GM19438 (cell line): ENCODE results near the gene ANLN.

Experiments used
- ATAC-seq: cut with Tn5 transposase; IDR thresholded peaks from one replicate; pipeline ENCODE4 v1.9.1; 2021; ENCODE audit warnings: low read depth; ENCODE audit not compliant: unreplicated experiment

The ANLN gene, protein sequence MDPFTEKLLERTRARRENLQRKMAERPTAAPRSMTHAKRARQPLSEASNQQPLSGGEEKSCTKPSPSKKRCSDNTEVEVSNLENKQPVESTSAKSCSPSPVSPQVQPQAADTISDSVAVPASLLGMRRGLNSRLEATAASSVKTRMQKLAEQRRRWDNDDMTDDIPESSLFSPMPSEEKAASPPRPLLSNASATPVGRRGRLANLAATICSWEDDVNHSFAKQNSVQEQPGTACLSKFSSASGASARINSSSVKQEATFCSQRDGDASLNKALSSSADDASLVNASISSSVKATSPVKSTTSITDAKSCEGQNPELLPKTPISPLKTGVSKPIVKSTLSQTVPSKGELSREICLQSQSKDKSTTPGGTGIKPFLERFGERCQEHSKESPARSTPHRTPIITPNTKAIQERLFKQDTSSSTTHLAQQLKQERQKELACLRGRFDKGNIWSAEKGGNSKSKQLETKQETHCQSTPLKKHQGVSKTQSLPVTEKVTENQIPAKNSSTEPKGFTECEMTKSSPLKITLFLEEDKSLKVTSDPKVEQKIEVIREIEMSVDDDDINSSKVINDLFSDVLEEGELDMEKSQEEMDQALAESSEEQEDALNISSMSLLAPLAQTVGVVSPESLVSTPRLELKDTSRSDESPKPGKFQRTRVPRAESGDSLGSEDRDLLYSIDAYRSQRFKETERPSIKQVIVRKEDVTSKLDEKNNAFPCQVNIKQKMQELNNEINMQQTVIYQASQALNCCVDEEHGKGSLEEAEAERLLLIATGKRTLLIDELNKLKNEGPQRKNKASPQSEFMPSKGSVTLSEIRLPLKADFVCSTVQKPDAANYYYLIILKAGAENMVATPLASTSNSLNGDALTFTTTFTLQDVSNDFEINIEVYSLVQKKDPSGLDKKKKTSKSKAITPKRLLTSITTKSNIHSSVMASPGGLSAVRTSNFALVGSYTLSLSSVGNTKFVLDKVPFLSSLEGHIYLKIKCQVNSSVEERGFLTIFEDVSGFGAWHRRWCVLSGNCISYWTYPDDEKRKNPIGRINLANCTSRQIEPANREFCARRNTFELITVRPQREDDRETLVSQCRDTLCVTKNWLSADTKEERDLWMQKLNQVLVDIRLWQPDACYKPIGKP

DNA sequence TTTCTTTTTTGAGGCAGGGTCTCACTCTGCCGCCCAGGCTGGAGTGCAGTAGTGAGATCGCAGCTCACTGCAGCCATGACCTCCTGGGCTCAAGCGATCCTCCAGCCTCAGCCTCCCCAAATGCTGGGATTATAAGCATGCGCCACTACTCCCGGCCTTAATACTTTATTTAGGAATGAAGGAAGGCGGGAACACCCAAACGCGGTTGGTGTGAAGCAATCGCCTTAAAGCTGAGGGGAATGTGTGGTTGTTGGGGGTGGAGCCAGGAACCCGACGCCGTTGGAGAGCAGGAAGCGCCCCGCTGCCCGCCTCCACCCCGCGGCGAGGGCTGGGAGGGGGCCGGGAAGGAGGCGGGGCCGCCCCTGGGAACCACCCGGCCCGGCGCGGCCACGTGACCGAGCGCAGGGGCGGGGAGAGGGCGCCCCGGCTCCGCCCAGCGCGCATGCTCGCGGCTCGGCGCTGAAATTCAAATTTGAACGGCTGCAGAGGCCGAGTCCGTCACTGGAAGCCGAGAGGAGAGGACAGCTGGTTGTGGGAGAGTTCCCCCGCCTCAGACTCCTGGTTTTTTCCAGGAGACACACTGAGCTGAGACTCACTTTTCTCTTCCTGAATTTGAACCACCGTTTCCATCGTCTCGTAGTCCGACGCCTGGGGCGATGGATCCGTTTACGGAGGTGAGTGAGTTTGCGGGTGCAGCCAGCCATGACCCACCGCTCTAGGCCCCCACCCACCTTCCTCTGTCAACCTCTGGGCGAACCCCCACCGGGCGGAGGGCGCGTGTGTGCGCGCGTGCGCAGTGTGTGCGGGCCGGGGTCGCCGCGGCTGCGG, at the start of gene ANLN:
ANLN (plus strand) TSS at position 492 of the 828 bp plus-strand sequence; CDS start at position 657, 165 bp downstream.
- ATAC-seq = peak; percentile 78

DNA sequence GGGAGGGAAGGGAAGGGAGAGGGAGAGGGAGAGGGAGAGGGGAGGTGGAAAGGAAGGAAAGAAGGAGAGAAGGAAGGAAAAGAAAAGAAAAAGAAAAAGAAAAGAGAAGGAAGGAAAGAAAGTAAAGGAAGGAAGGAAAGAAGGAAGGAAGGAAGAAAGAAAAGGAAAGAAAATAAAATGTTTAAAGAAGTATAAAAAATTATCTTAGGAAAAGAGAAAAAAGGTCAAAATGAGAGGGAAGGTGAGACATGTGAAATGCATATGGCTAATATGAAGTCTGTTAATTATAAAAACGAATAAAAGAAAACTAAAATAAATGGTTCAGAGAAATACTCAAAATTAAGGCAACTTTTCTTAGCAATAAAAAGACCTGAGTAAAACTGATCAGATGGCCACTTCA, 46.1 kb upstream of the ANLN start:
- no peak for ATAC-seq

- no peak for ATAC-seq
Measured at GRCh38 chr7:36344622-36345021, 45.0 kb upstream of the ANLN start.

DNA sequence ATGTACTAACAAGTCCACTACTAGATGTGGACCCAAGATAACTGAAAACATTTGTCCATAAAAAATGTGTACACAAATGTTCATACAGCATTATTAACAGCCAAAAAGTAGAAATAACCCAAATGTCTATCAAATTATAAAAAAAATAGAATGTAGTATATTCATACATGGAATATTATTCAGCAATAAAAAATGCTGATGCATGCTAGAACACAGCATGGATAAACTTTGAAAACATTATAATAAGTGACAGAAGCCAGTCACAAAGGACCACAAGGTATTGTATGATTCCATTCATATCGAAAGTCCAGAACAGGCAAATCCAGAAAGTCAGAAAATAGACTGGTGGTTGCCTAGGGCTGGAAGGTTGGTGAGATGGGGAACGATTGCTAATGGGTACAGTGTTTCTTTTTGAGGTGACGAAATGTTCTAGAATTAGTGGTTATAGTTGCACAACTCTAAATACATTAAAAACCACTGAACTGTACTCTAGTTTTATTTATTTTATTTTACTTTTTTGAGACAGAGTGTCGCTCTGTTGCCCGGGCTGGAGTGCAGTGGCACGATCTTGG, 43.3 kb upstream of the ANLN start:
- ATAC-seq = no peak

DNA sequence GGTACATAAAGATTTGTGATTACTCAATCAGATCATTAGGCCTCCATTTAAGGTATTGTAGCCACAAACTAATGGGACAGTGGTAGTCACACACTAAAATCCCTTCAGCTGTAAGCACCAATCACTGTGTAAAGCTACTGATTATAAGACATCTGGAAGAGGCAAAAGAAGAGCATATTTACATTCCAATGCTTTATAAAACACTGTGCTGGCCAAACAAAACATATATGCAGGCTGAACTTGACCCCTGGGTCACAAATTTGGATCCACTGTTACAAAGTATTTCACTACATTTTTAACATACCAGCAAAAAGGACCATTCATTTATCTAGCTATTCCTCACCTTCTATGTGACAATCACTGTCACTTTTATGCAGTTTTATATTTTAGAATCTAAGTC, 41.4 kb upstream of the ANLN start:
- ATAC-seq = no peak

GRCh38 chr7:36348771-36349170, 40.9 kb upstream of the ANLN start:
- ATAC-seq = no peak

- no peak for ATAC-seq
Measured at GRCh38 chr7:36349626-36350025, 40.0 kb upstream of the ANLN start.

- ATAC-seq = no peak
Measured at GRCh38 chr7:36355490-36355889, 34.2 kb upstream of the ANLN start.

- ATAC-seq = no peak
Measured at GRCh38 chr7:36357054-36357453, 32.6 kb upstream of the ANLN start.

- no peak for ATAC-seq
Measured at GRCh38 chr7:36358589-36358988, 31.1 kb upstream of the ANLN start.

DNA sequence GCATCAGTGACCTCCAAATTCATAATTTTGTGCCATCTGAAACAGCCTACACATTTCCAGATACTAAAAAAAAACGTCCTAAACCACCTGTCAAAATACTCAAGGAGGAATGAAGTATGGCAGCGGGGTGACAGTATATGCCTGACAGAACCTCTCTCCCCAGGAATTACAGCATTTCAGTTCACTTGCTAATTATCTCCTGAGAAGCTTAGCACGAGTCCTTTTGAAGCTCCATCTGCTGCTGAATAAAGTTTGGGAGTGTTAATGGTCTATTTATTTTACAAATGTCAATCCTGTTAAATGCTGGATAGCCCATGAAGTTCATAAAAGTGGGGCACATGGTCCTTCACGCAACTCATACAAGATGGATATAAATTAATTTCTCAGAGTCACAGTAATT, 29.4 kb upstream of the ANLN start:
- no peak for ATAC-seq

DNA sequence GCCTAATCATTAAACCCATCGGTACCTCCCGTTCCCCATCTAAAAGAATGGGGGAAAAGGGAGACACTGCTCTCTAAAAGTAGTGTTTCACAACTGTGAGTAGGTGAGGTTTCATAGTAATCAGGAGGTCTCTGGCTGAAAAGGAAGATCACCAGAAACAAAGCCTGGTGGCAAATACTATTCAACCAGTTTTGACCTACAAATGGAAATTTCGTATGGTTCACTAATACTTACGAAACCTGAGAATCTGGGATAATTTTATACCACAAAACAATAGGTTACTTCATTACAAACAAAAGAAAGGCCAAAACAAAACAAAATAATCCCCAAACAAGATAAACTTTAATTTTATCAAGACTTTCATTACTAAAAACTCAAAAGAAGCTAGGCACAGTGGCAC, 28.4 kb upstream of the ANLN start:
- ATAC-seq = no peak

DNA sequence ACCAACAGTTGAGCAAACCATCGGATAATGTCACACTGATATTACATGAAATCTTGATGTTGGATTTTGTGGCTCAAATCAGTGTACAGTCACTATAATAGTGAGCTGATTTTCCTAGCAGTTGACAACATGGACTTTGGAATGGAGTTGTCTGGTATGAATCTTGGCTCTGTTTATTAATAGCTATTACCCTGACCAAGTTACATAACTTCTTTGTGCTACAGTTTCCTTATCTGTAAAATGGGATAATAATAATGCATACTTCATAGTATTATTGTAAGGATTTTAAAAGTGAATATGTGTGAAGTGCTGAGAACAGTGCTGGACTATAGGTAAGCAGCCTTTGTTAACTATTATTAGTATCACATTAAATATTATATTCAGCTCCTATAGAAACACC, 26.1 kb upstream of the ANLN start:
- ATAC-seq = no peak

DNA sequence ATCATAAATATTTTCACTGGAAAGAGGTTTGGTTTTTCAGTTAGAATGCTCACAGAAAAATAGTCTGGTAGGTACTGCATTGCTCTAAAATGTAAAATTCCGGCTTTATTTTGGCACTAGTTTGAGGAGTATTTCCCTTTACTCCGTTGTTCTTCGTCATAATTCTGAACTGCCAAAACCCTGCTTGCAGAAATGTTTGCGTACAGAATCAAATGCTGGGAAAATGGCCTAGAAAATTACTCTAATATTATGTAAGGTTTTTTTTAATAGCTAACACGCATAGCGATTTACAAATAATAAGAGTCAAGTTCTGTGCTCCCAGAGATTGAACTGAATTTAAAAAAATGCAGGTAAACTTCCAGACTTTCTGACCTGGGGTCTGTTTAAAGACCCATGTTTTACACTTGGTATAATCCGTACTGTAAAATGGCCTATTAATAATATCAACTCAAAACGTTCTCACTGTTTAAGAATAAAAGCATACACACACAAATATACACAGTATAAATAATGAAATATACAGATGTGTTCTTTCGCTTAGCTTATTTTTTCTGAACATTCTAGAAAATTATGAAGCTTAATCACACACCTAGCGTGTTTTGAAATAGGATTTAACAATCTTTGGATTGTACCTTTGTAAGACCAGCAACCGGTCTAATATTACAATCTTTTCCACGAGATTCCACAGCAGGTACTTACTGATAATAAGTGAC, 23.5 kb upstream of the ANLN start:
- ATAC-seq = no peak

GRCh38 chr7:36366718-36367560, 22.7 kb upstream of the ANLN start:
- ATAC-seq = peak; percentile 99

- peak; percentile 27 for ATAC-seq
Measured at GRCh38 chr7:36367561-36368077, 22.0 kb upstream of the ANLN start.

DNA sequence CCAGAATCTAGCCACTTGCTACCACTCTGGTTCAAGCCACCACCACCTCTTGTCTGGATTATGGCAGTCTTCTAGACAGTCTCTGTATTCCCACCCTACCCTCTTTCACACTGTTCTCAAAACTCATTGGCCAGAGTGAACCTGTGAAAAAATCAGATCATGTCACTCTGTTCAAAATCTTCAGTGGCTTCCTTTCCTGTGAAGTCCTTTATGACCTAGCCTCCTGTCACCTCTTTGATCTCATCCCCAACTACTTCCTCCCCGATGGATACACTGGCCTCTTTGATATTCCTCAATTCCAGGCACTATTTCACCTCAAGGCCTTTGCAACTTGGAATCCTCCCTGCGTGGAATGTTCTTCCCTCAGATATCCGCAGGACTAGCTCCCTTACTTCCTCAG, 21.2 kb upstream of the ANLN start:
- ATAC-seq = no peak

DNA sequence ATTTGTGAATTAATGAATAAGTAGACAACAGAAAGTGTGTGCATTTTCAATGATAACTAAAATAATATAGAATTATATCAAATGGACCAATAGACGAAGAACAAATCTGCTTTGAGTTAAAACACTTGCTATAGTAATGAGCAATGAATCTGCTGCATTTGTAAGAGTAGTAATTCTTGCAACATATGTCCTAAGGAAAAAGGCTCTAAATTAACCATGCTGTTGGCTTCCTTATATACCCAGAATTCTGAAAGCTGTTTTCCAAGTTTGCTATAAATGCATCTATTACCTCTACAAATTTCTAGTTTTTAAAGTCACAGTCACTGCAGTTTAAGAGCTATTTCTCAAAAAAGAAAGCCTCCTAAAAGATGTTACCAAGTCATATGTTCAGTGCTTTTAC, 20.5 kb upstream of the ANLN start:
- no peak for ATAC-seq
